ENCODE results near the gene HDC. TPM values are rescaled to one million over a fixed set of nuclear protein-coding genes. Genes with fewer than 3 reads are reported as not detected.

Gene HDC
- total and polyA plus RNA-seq, 12 donors = 0.11 to 0.32 (median 0.19) TPM; not detected in 6

GRCh38 chr15:50251638-50252182 is 13.8 kb downstream of the HDC start:
- no peaks in the 10 kb centered on the region for H3K9me3 ChIP-seq (replicated peaks in 1 of 3)
- no peak overlapping the region for H3K4me3 ChIP-seq
- H3K27ac ChIP-seq = no peak overlapping the region
- intact Hi-C loops (cut with DNase I) = no loop called here
- no peaks in the 10 kb centered on the region for H3K36me3 ChIP-seq (replicated peaks in 1 of 2)
- no peak for TF ChIP-seq CTCF (IDR thresholded peaks at IDR 0.05)
- TF ChIP-seq POLR2A (IDR thresholded peaks at IDR 0.05) = no peak
- peaks cover 0 to 14% of the 10 kb centered on the region in 2 donors for H3K4me1 ChIP-seq (replicated peaks in 1 of 2)
- peak in 1 of 7 donors; percentile 11 for DNase-seq
- no peaks in the 10 kb centered on the region for H3K27me3 ChIP-seq
- 86 to 93% (median 91%) methylated on average over 11 of the region's 11 CpGs for WGBS, 4 donors

GRCh38 chr15:50250760-50251394 is 14.6 kb downstream of the HDC start:
- no peak overlapping the region for H3K4me3 ChIP-seq
- no peaks in the 10 kb centered on the region for H3K9me3 ChIP-seq (replicated peaks in 1 of 3)
- intact Hi-C loops (cut with DNase I) = no loop called here
- WGBS, 4 donors = 75 to 80% (median 77%) methylated on average over 6 of the region's 6 CpGs
- no peak for TF ChIP-seq POLR2A (IDR thresholded peaks at IDR 0.05)
- no peak for TF ChIP-seq CTCF (IDR thresholded peaks at IDR 0.05)
- H3K36me3 ChIP-seq (replicated peaks in 1 of 2) = no peaks in the 10 kb centered on the region
- no peak overlapping the region for H3K27ac ChIP-seq
- peaks cover 0 to 14% of the 10 kb centered on the region in 2 donors for H3K4me1 ChIP-seq (replicated peaks in 1 of 2)
- DNase-seq = no peak
- no peaks in the 10 kb centered on the region for H3K27me3 ChIP-seq

- Histone ChIP-seq H3K4me3 (no peak overlapping the region), H3K27me3 (no peaks in the 10 kb centered on the region), H3K27ac (no peak overlapping the region), H3K4me1 (replicated peaks in 1 of 2) (peaks cover 0 to 14% of the 10 kb centered on the region in 2 donors), H3K9me3 (replicated peaks in 1 of 3) (no peaks in the 10 kb centered on the region), H3K36me3 (replicated peaks in 1 of 2) (no peaks in the 10 kb centered on the region)
- TF ChIP-seq POLR2A (IDR thresholded peaks at IDR 0.05) (no peak), CTCF (IDR thresholded peaks at IDR 0.05) (no peak)
- 29 to 50% (median 38%) methylated on average over 2 of the region's 2 CpGs for WGBS, 4 donors
- intact Hi-C loops (cut with DNase I) = no loop called here
- DNase-seq = peak in 1 of 7 donors; percentile 33
Observed at GRCh38 chr15:50249704-50250103, 15.8 kb downstream of the HDC start.

- intact Hi-C loops (cut with DNase I) = no loop called here
- TF ChIP-seq CTCF (IDR thresholded peaks at IDR 0.05) = no peak
- TF ChIP-seq POLR2A (IDR thresholded peaks at IDR 0.05) = no peak
Observed at GRCh38 chr15:50248994-50249582, 16.4 kb downstream of the HDC start.

More at GRCh38 chr15:50248994-50249582, 16.4 kb downstream of the HDC start:
- H3K27ac ChIP-seq = no peak overlapping the region
- no peak for DNase-seq
- no peak overlapping the region for H3K4me3 ChIP-seq
- no peaks in the 10 kb centered on the region for H3K27me3 ChIP-seq
- no peaks in the 10 kb centered on the region for H3K36me3 ChIP-seq (replicated peaks in 1 of 2)
- no peaks in the 10 kb centered on the region for H3K9me3 ChIP-seq (replicated peaks in 1 of 3)
- 27 to 42% (median 29%) methylated on average over 4 of the region's 4 CpGs for WGBS, 4 donors
- H3K4me1 ChIP-seq (replicated peaks in 1 of 2) = peaks cover 0 to 14% of the 10 kb centered on the region in 2 donors

All from adrenal gland (tissue), 12 donors.